ENCODE results near the gene PRRC2B. TPM values are rescaled to one million over a fixed set of nuclear protein-coding genes. Genes with fewer than 3 reads are reported as not detected.

Gene PRRC2B
- total and polyA plus RNA-seq, 2 of the 13 experiments (the other 11 are each of a cell fraction or from before 2014, with no cell fraction given) = 20.8 to 37.4 TPM

GRCh38 chr9:131349881-131350563 lies 43.9 kb upstream of the PRRC2B start (continued):
- TF ChIP-seq CENPT (CRISPR knock-in tag; IDR thresholded peaks at IDR 0.05; ENCODE audit: low read depth) (no peak), MED1 (CRISPR knock-in tag; IDR thresholded peaks at IDR 0.05) (no peak), ZNF496 (CRISPR knock-in tag; IDR thresholded peaks at IDR 0.05; ENCODE audit: insufficient replicate concordance) (no peak), ZBTB8A (CRISPR knock-in tag; IDR thresholded peaks at IDR 0.05; ENCODE audit: borderline replicate concordance, low read depth) (no peak), TMF1 (CRISPR knock-in tag; IDR thresholded peaks at IDR 0.05; ENCODE audit: low read depth) (no peak), ZSCAN31 (CRISPR knock-in tag; IDR thresholded peaks at IDR 0.05; ENCODE audit: low read depth) (no peak; the same call in 1 of the 2 replicates), YY1 (IDR thresholded peaks at IDR 0.05; ENCODE audit: insufficient read depth, insufficient replicate concordance, low read depth, low read length) (peak; percentile 23), SRF (IDR thresholded peaks at IDR 0.05; ENCODE audit: low read depth, low read length) (no peak), ESRRA (CRISPR knock-in tag; IDR thresholded peaks at IDR 0.05; ENCODE audit: low read depth) (no peak), ZNF660 (CRISPR knock-in tag; IDR thresholded peaks at IDR 0.05; ENCODE audit: borderline replicate concordance, low read depth) (no peak), ZNF503 (CRISPR knock-in tag; IDR thresholded peaks at IDR 0.05) (no peak), ZSCAN20 (CRISPR knock-in tag; IDR thresholded peaks at IDR 0.05; ENCODE audit: borderline replicate concordance) (no peak), SALL2 (CRISPR knock-in tag; IDR thresholded peaks at IDR 0.05) (no peak), ATF1 (CRISPR knock-in tag; IDR thresholded peaks at IDR 0.05) (no peak), ZNF33A (CRISPR knock-in tag; IDR thresholded peaks at IDR 0.05; ENCODE audit: borderline replicate concordance) (no peak), ONECUT2 (CRISPR knock-in tag; IDR thresholded peaks at IDR 0.05) (0 out of 2 replicates have a peak, but pooled peaks have one; percentile 18), RBM22 (optimal IDR thresholded peaks at IDR 0.05; ENCODE audit: low read length) (no peak)
- TF ChIP-seq, protein P1, sequence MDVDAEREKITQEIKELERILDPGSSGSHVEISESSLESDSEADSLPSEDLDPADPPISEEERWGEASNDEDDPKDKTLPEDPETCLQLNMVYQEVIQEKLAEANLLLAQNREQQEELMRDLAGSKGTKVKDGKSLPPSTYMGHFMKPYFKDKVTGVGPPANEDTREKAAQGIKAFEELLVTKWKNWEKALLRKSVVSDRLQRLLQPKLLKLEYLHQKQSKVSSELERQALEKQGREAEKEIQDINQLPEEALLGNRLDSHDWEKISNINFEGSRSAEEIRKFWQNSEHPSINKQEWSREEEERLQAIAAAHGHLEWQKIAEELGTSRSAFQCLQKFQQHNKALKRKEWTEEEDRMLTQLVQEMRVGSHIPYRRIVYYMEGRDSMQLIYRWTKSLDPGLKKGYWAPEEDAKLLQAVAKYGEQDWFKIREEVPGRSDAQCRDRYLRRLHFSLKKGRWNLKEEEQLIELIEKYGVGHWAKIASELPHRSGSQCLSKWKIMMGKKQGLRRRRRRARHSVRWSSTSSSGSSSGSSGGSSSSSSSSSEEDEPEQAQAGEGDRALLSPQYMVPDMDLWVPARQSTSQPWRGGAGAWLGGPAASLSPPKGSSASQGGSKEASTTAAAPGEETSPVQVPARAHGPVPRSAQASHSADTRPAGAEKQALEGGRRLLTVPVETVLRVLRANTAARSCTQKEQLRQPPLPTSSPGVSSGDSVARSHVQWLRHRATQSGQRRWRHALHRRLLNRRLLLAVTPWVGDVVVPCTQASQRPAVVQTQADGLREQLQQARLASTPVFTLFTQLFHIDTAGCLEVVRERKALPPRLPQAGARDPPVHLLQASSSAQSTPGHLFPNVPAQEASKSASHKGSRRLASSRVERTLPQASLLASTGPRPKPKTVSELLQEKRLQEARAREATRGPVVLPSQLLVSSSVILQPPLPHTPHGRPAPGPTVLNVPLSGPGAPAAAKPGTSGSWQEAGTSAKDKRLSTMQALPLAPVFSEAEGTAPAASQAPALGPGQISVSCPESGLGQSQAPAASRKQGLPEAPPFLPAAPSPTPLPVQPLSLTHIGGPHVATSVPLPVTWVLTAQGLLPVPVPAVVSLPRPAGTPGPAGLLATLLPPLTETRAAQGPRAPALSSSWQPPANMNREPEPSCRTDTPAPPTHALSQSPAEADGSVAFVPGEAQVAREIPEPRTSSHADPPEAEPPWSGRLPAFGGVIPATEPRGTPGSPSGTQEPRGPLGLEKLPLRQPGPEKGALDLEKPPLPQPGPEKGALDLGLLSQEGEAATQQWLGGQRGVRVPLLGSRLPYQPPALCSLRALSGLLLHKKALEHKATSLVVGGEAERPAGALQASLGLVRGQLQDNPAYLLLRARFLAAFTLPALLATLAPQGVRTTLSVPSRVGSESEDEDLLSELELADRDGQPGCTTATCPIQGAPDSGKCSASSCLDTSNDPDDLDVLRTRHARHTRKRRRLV (CRISPR knock-in tag; IDR thresholded peaks at IDR 0.05) = no peak
- TF ChIP-seq, protein P2, sequence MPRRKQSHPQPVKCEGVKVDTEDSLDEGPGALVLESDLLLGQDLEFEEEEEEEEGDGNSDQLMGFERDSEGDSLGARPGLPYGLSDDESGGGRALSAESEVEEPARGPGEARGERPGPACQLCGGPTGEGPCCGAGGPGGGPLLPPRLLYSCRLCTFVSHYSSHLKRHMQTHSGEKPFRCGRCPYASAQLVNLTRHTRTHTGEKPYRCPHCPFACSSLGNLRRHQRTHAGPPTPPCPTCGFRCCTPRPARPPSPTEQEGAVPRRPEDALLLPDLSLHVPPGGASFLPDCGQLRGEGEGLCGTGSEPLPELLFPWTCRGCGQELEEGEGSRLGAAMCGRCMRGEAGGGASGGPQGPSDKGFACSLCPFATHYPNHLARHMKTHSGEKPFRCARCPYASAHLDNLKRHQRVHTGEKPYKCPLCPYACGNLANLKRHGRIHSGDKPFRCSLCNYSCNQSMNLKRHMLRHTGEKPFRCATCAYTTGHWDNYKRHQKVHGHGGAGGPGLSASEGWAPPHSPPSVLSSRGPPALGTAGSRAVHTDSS (CRISPR knock-in tag; conservative IDR thresholded peaks at IDR 0.05) = no peak
